IPS DF 19.7 (cell line): ENCODE data around the gene CDKN1C.
"Not testable (repeated sequence)": the region's sequence is repeated elsewhere in the genome, so short reads cannot be mapped to it uniquely, and the experiment has no call there.

Source experiments
- DNase-seq: peaks from one replicate; pipeline ENCODE4 v3.0.0-alpha.2; 2013; ENCODE audit warnings: low read depth, low spot score

CDKN1C gene

DNA sequence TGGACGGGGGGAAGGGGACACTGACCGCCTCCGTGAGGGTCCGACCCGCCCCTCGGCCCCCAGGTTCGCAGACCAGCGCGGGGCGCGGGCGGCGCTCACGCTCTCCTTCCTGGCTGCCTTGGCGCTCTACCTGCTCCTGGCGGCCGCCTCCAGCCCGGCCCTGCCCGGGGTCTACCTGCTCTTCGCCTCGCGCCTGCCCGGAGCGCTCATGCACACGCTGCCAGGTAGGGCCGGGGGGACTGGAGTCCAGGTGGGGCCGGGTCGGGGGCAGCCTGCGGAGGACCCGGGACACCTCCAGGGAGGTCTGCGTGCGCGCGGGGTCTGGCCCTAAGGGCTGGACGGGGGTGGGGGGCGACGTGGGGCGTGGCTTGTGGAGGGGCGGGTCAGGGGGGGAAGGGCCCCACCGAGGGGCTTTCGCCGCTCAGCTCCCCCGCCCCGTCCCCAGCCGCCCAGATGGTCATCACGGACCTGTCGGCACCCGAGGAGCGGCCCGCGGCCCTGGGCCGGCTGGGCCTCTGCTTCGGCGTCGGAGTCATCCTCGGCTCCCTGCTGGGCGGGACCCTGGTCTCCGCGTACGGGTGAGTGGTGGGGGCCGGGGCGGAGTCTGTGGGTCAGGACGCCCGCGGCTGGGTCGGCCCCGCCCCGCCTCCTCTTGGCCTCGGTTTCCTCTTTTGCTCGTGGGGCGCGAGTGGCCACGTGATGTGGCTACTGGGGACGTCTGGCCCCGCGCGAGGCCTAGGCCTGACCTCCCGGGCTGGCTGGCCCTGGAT lies 23.7 kb upstream of the CDKN1C start:
- no peak for DNase-seq

DNA sequence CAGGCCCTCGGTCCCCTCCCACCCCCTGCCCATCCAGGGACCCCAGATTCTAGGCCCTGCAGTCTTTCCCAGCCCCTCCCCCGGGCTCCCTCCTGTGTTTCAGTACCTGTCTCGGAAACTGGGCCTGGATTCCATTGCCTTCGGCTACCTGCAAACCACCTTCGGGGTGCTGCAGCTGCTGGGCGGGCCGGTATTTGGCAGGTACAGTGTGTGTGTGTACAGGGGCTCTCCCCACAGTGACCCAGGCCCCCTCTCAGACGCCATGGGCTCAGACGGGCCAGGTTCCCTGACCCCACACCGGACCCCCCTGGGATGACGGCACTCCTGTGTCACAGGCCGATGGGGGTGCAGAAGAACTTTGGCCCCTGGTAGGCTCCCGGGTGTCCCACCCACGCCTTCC lies 22.6 kb upstream of the CDKN1C start:
- DNase-seq: no peak

DNA sequence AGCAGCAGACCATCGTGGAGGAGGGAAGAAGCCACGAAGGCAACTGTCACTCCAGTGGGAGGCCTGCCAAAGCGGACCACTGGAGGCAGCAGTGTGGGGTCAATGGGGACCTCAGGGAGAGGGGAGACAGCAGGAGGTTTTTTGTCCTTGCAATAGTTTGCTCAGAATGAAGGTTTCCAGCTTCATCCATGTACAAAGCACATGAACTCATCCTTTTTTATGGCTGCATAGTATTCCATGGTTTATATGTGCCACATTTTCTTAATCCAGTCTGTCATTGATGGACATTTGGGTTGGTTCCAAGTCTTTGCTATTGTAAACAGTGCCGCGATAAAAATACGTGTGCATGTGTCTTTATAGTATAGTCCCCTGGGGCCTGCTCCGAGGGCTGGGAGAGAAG lies 19.7 kb upstream of the CDKN1C start:
- not testable (repeated sequence) for DNase-seq

DNA sequence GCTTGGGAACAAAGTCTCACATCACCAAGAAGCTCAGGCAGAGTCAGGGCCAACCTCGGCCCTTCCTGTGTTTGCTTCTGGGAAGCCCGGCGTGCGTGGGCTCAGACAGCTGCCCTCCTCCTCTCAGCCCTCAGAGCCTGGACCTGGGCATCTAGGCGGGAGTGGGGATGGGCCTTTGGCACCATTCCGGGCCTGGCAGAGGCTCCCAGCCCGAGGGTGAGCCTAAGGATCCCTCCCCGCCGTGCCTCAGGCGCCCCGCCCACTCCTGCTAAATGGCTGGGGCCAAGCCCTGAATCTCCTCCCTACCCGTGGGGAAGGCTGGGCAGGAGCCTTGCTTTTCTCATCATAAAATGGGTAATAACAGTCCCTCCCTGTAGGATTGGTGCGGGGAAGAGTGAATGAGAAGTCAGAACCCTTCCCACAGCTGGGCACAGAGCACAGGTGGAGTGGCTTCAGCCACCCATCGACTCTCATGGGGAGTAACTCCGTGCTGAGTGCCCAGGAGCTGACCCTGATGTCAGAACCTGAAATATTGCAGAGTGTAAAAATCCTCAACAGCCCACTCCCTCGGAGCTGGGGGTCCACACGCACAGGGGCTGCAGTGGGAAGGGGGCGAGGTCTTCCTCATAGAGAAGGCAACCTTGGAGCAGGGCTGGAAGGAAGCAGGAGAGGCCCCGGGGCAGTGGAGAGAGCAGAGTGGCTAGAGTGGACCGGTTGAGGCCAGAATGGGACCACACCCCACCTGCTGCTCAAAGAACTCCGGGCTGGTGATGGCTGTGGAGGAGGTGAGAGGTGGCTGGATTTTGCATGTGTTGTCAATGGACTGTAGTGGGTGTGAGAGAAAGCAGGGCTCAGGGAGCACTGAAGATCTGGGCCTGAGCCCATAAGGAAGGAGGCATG lies 18.8 kb upstream of the CDKN1C start:
- DNase-seq: no peak

DNA sequence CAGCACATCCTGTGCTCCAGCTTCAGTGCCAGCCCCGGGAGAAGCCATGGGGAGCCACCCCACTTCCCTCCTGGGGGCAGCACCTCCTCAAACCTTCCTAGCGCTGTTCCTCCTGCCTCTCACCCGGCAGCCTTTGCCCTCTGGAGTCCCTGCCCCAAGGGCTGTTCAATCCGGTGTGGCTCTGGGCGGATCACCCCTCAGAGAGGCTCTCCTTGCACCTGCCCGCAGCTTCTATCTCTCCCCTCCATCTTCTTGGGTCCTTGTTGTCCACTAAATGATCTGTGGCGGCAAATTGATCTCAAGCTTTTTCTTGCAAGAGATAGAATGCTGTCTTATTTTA lies 18.1 kb upstream of the CDKN1C start:
- DNase-seq: no peak

DNA sequence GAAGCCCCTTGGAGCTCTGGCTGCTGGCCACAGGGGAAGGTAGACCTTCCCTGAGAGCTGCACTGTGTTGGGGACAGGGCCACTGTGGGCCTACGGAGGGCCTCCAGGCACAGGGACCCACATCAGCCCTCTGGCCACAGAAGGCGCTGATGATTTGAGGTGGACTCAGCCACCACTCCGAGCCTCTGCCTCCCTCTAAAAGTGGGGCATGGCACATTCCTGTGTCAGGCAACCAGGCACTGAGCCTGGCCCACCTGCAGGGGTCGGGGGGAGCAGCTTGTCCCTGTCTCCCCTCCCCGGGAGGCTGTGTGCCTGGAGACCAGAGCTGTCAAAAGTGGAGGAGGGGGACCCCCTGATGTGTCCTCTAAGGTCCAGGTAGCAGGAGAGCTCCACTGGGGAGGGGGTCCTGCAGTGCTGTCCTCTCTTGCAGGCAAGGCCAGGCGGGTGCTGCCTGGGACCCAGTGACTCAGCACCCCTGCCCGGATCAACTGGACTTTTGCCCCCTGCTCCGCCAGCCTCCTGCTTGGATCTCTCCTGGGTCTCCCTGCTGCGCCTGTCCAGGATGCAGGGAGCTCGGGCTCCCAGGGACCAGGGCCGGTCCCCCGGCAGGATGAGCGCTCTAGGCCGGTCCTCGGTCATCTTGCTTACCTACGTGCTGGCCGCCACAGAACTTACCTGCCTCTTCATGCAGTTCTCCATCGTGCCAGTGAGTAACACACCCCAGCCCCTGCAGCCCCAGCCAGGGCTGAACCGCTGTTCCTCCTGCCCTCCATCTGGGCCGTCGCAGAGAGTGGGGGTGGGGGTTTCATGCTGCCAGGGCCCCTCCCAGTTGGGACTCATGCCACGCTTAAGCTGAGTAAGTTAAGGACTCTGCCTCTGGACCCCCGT lies 17.5 kb upstream of the CDKN1C start:
- no peak for DNase-seq

DNA sequence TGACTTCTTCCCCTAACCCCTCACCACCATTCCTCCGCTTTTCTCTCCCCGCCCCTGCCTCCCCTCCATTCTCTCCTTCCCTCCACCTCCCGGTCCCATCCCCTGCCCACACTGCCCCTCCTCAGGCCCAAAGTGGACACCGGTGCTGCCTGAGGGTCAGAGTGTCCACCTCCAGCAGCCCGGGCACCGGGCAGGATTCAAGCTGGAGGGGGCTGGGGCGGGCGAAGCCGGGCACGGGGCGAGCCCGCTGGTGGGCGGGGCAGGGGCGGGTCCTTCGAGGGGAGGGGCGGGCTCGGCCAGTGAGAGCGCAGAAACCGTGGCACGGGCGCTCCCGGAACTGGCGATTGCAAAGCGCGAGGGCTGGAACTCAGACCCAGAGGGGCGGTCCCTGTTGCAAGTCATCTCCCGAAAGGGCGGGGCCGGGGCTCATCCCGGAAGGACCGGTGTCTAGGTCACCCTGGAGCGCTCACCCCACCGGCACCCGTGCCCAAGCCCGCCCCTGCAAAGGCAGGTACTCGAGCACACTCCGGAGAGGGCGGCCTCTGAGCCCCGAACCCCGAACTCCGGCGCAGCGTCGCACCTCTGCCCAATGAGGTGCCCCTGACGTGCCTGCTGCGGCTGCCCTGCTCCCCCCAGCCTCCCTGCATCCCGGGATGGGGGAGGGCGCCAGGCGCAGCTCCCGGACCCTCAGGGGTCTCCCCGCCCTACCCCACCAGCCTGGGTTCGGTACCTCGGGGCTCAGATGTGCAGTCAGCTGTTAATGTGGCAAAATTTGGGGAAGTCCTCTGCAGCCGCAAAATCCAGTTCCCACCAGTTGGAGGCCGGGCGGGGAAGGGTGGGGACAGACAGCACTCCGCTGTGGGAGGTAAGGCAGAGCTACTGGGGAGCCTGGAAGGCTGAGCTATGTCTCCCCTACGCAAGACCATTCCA lies 16.5 kb upstream of the CDKN1C start:
- DNase-seq: no peak

DNA sequence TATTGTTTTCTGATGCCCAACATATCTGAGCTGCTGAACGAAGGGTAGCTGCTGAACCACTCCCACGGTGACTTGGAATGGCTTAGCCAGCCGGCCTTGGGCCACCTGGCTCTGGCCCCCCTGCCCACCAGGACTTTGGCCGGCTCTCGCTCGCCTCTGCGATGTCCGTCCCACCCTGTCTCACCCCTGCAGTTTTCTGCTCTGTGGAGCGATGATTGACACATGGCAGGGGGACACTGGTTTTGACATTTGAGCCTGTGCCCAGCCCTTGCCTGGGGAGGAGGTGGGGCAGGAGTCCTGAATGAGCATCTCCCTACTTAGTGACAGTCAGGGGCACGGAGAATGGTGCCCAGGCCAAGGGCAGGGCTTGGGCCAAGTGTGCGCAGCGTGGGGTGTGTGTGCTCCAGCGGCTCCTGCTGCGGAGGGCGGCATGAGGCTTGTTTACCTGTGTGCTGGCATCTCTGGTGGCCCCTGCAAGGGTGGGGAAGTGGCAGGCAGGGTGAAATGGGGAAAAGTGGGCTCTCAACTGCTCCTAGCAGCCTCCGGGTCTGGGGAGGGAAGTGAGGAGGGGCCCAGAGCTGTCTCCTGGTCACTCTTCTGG lies 15.7 kb upstream of the CDKN1C start:
- no peak for DNase-seq

DNA sequence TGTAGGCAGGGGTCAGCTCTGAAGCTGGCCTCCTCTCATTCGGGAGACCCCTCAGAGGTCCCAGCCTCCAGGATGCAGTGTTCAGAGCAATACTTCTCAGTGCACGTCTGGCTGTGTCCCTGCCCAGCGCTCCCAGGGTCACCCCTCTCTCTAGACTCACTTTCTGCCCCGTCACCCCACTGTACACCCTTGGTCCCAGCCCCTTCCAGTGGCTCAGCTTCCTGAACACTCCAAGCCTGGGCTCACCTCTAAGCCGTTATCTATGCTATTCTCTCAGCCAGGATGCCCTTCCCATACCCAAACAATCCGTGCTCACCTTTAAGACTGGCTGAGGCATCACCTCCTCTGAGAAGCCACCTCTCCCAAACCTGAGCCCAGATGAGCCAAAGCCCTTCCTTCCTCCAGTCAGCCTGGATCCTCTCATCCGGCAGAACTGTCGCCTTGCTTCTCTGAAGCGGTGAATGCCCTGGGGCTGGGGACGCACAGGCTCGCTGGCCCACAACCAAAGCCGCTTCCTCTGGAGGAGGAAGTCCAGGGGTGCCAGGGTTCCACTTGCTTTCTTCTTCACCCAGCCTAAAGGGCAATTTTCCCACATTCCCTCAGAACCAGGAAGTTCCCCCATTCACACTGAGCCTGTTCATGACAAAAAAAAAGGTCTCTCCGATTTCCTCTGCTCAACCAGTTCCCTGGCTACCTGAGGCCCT lies 13.7 kb upstream of the CDKN1C start:
- no peak for DNase-seq

DNA sequence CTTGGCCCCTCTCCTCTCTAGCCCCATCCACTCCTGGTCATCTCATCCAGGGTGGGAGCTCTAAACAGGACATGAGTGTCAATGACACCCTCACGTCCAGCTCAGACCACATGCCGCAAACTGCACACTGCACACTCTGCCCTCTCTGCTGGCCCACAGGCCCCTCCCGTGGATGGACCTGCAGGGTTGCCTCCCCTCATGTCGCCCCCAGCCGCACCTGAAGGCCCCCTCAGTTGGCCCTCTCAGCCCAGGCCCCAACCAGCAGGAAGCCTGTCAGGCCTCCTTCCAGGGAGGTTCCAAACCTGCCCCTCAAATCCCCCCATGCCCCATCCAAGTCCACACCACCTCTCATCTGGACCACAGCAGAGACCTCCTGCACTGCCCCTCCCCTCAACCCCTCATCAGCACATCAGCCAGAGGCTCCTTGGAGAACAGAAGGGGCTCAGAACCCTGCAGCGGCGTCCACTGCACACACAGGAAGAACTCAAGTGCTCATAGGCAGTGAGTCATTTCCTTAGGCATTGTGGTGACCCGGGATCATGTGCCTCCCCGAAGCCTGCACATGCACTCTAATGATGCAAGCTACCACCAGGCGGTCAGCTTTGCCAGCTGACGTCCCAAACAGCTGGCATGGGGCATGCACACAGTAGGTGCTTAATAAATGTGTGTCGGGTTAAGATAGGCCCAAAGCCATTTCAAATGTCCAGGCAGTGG lies 12.9 kb upstream of the CDKN1C start:
- no peak for DNase-seq

DNA sequence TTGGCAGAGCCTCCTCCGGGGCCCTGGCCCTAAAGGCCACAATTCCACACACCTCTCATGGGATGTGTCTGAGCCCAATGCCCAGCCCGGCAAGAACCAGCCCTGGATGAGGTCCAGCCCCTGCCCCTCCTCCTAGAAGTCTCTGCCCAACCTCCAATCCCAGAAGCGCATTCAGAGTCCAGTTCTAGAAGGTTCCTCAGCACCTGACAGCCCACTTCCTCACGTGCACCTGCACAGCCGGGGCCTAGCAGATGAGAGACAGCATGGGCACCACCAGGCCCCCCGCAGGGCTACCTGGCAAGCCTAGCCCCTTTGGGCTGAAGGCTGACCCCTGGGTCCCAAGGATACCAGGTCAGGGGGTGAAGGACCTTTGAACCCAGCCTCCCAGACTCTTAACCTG lies 11.5 kb upstream of the CDKN1C start:
- DNase-seq: no peak

DNA sequence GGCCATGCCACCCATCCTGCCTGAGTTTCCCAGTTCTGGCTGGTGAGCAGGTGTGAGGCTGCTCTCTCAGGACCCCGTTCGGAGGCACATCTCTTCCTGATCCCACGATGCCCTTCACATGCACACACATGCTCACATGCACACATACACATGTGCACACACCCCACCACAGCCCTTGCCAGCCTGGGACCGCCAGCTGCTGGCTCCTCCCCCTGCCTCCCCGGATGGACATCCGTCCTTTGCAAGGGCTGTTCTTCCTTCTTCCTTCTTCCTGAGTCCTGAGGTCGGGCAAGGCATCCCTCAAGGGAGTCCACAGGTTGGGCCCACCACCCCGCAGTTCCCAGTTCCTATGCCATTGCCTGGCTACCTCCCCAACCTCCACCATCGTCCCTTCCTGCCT lies 10.5 kb upstream of the CDKN1C start:
- DNase-seq: no peak

DNA sequence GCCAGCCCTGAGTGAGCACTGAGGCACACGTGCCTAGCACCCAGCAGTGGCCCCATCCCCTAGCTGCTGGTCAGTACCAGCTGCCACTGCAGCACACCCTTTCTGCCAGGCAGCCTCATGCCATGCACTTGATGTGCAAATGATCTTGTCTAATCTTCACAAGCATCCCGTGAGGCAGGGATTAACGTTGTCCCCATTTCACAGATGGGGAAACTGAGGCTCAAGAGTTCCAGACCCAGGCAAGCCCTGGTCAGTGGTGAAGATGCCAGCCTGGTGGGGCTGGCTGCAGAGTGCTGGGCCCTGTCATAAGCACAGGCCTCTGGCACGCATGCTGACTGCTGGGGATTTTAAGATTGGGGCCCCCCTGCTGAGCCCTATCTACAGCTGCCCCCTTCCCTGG lies 8.4 kb upstream of the CDKN1C start:
- no peak for DNase-seq

DNA sequence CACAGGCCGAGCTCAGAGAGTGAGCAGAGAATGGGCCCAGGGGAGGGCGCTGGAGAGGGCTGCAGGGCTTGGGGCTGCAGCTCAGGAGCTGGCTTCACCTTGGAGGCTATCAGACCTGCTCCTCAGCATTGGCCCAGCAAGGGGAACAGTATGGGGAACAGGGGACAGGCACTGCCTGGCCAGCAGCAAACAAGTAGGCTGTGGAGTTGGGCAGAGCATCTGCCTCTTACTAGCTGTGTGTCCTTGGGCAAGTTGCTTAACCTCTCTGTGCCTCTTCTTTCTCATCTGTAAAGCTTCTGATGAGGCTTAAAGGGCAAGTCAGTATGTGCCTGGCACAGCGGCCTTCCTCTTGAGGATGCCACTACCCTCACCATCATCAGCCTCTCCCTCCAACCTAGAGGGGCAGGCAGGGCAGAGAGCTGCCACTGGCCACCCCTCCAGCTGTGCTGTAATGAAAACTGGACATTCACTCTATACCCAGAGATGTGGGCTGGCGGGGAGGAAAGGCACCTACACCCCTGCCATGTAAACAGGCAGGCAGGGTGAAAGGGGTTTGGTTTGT lies 7.5 kb upstream of the CDKN1C start:
- no peak for DNase-seq

DNA sequence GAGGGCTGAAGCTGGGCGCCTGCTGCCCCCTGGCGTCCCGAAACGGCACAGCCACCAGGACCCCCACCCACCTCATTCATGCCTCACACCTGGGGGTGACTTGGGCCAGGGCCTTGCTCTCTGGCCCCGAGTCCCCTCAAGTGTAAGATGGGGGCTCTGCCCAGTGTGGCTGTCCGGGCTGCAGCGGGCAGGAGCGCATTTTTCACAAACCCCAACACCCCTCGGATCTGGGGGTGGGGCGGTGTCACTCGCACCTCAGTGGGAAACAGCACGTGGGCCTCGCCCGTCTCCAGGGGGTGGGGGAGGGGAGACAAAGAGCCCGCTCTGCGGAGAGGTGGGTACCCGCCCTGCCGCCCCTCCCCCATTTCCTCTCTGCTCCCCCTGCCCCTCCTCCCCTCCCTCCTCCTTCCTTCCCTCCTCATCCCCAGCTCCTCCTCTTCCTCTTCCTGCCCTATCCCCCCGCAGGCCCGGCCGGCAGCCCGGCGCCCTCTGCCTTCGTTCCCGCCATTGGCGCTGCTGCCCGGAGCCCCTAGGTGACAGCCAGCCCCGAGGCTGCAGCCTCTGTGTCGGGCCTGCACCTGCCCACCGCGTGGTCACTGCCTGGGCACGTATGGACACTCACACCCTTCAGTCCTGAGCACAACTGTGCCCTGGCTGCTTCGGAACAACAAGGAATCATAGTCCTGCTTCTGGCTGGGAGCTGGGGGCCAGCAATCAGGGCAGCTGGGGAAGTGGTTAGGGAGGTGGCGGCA lies 6.8 kb upstream of the CDKN1C start:
- DNase-seq: no peak

DNA sequence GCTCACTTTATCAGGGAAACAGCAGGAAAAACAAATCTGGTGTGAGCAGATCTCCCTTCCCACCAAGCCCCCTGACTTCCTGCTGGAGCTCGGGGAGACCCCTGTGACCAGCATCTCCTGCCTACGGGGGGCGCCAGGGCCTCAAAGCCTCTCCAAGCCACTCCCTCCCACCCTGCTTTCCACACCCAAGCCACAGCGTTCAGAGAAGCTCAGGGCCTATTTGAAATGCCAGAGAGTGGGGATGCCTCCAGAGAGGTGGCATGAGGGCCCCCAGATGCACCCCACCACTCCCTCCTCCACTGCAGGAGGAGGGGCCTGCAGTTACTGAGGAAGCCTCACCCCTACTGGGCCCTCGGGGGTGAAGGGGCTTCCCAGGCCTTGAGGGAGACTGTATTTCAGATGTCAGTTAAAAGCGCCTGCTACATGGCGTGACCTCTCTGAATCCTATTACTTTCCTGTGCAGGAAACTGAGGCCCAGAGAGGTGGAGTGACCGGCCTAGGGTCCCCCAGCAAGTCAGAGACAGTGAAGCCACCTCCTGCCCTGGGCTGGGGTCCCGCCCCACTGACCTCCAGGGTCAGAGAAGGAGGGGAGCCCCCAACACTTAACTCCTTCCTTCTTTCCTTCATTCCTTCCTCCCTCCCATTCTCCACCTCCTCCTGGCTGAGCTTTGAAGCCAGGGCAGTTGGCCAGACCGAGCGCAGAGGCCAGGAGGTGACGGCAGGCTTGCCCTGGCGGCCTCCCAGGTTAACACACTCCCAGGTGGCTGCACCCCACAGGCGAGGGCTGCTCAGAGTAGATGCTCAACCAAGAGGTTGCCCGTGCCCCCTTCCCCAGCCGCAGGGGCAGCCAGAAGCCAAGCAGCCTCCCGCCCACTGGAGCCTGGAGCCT lies 6.0 kb upstream of the CDKN1C start:
- DNase-seq: no peak
